SU-DHL-6 (cell line): ENCODE data around the gene RORC.

Experiments
- H2AFZ ChIP-seq: fragments of 200-600 bp; sonication (generic); 2 replicates; pipeline ENCODE4 v1.6.1; 2014; ENCODE audit warnings: low read depth, mild to moderate bottlenecking, moderate library complexity, mixed read lengths, antibody characterized with exemption, low read length; ENCODE audit not compliant: severe bottlenecking
- H3F3A ChIP-seq: fragments of 200-600 bp; shearing (Covaris generic); 2 replicates; pipeline ENCODE4 v1.6.0; 2016; ENCODE audit warnings: antibody characterized with exemption, mild to moderate bottlenecking; ENCODE audit not compliant: insufficient read depth
- H3K27ac ChIP-seq: fragments of 200-600 bp; sonication (generic); 2 replicates; pipeline ENCODE4 v1.5.1; 2016; ENCODE audit warnings: low read depth, mild to moderate bottlenecking, low read length, moderate library complexity, mixed read lengths
- H3K27me3 ChIP-seq: fragments of 200-600 bp; sonication (generic), shearing (Covaris generic); 2 replicates; pipeline ENCODE4 v1.6.0; 2014; ENCODE audit warnings: mild to moderate bottlenecking, low read length
- H3K36me3 ChIP-seq: fragments of 200-600 bp; sonication (generic); 2 replicates; pipeline ENCODE4 v1.6.1; 2014; ENCODE audit warnings: mild to moderate bottlenecking, low read length, mixed read lengths
- H3K4me2 ChIP-seq: fragments of 300-600, 200-600 bp; shearing (Covaris generic), sonication (generic); 2 replicates; pipeline ENCODE4 v1.6.0; 2014; ENCODE audit warnings: low read length, low read depth, mild to moderate bottlenecking; ENCODE audit not compliant: poor library complexity, severe bottlenecking
- H3K4me3 ChIP-seq: fragments of 200-600 bp; sonication (generic); 2 replicates; pipeline ENCODE4 v1.5.1; 2014; ENCODE audit warnings: antibody characterized with exemption, low read length, mild to moderate bottlenecking, mixed read lengths; ENCODE audit not compliant: insufficient read depth, poor library complexity, severe bottlenecking
- H3K79me2 ChIP-seq: fragments of 200-600 bp; sonication (generic); 2 replicates; pipeline ENCODE4 v1.6.1; 2014; ENCODE audit warnings: mild to moderate bottlenecking, low read length, moderate library complexity; ENCODE audit not compliant: insufficient read depth
- H3K9ac ChIP-seq: fragments of 200-600 bp; sonication (generic); 2 replicates; pipeline ENCODE4 v1.7.0; 2014; ENCODE audit warnings: mild to moderate bottlenecking, low read length
- H3K9me2 ChIP-seq: fragments of 200-600 bp; sonication (generic); replicated peaks from 2 replicates; pipeline ENCODE4 v1.6.1; 2014; ENCODE audit warnings: low read length; ENCODE audit not compliant: insufficient read depth
- H3K9me3 ChIP-seq: fragments of 200-600 bp; sonication (generic); 2 replicates; pipeline ENCODE4 v1.6.1; 2014; ENCODE audit warnings: low read length, mixed read lengths; ENCODE audit not compliant: insufficient read depth
- H4K20me1 ChIP-seq: fragments of 200-600 bp; sonication (generic); 2 replicates; pipeline ENCODE4 v1.6.1; 2014; ENCODE audit warnings: low read depth, mild to moderate bottlenecking, antibody characterized with exemption, low read length, moderate library complexity, mixed read lengths
- EZH2phosphoT487 ChIP-seq: fragments of 200-600 bp; sonication (generic), shearing (Covaris generic); conservative IDR thresholded peaks from 2 replicates; pipeline ENCODE4 v1.6.1; 2018; ENCODE audit warnings: mild to moderate bottlenecking, antibody characterized with exemption, low read length, moderate library complexity, mixed read lengths
- TF ChIP-seq, protein P1 (sequence below): fragments of 200-600 bp; sonication (generic); IDR thresholded peaks from one replicate; pipeline ENCODE4 v1.5.1; 2017; ENCODE audit warnings: antibody characterized with exemption, mild to moderate bottlenecking, low read length, moderate library complexity; ENCODE audit not compliant: insufficient read depth, poor library complexity, severe bottlenecking

The RORC gene

DNA sequence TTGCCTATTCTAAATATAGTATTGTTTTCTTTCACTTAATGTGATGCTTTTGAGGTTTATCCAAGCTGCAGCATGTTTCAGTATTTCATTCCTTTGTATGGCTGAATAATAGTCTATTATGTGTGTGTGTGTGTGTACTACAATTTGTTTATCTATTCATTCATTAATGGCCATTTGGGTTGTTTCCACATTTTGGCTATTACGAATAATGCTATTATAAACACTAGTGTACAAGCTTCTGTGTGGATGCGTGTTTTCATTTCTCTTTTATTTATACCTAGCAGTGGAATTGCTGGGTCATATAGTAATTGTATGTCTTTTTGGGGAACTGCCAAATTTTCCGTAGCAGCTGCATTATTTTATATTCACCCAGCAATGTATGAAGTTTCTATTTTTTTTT lies 36.9 kb upstream of the RORC start:
- Histone ChIP-seq H3K4me3 (no peak overlapping the region), H2AFZ (no peak overlapping the region), H3K27me3 (no peaks in the 10 kb centered on the region), H3K9ac (no peak overlapping the region), H4K20me1 (no peaks in the 10 kb centered on the region), H3K27ac (no peak overlapping the region), H3K4me2 (no peak overlapping the region), H3K36me3 (no peaks in the 10 kb centered on the region), H3F3A (no peaks in the 10 kb centered on the region), H3K9me3 (no peaks in the 10 kb centered on the region), H3K79me2 (no peaks in the 10 kb centered on the region), H3K9me2 (no peaks in the 10 kb centered on the region)
- TF ChIP-seq, protein P1, sequence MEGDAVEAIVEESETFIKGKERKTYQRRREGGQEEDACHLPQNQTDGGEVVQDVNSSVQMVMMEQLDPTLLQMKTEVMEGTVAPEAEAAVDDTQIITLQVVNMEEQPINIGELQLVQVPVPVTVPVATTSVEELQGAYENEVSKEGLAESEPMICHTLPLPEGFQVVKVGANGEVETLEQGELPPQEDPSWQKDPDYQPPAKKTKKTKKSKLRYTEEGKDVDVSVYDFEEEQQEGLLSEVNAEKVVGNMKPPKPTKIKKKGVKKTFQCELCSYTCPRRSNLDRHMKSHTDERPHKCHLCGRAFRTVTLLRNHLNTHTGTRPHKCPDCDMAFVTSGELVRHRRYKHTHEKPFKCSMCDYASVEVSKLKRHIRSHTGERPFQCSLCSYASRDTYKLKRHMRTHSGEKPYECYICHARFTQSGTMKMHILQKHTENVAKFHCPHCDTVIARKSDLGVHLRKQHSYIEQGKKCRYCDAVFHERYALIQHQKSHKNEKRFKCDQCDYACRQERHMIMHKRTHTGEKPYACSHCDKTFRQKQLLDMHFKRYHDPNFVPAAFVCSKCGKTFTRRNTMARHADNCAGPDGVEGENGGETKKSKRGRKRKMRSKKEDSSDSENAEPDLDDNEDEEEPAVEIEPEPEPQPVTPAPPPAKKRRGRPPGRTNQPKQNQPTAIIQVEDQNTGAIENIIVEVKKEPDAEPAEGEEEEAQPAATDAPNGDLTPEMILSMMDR, result no peak

DNA sequence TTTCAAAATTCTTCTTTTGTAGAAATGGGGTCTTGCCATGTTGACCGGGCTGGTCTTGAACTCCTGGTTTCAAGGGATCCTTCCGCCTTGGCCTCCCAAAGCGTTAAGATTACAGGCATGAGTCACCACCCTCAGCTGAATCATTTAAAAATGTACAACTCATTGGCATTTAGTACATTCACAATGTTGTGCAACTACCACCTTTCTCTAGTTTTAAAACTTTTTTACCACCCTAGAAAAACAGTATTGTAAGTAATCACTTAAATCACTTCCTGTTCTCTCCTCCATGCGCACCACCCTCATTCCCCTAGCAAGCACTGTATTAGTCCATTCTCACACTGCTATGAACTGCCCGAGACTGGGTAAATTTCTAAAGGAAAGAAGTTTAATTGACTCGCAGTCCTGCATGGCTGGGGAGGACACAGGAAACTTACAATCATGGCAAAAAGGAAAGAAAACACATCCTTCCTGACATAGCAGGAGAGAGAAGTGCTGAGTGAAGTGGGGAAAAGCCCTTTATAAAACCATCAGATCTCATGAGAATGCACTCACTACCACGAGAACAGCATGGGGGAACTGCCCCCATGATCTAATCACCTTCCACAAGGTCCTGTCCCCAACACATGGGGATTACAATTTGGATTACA lies 36.3 kb upstream of the RORC start:
- Histone ChIP-seq H3K9ac (no peak overlapping the region), H3K9me3 (no peaks in the 10 kb centered on the region), H3K27me3 (no peaks in the 10 kb centered on the region), H3K9me2 (no peaks in the 10 kb centered on the region), H3K36me3 (no peaks in the 10 kb centered on the region), H3F3A (no peaks in the 10 kb centered on the region), H3K4me2 (no peak overlapping the region), H3K4me3 (no peak overlapping the region), H3K79me2 (no peaks in the 10 kb centered on the region), H2AFZ (no peak overlapping the region), H4K20me1 (no peaks in the 10 kb centered on the region), H3K27ac (no peak overlapping the region)
- TF ChIP-seq, protein P1, result no peak
- TF ChIP-seq EZH2phosphoT487, result no peak

DNA sequence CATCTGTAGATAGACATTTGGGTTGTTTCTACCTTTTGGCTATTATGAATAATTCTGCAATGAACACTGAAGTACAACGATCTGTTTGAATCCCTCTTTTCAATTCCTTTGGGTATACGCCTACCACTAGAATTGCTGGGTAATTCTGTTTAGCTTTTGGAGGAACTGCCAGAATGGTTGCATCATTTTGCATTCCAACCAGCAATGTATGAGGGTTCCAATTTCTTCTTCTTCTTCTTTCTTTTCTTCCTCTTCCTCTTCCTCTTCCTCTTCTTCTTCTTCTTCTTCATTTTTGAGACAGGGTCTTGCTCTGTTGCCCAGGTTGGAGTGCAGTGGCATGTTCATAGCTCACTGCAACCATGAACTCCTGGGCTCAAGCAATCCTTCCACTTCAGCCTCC lies 35.7 kb upstream of the RORC start:
- Histone ChIP-seq H2AFZ (no peak overlapping the region), H3K4me2 (no peak overlapping the region), H3K27me3 (no peaks in the 10 kb centered on the region), H3K36me3 (no peaks in the 10 kb centered on the region), H3K79me2 (no peaks in the 10 kb centered on the region), H3K9me3 (no peaks in the 10 kb centered on the region), H4K20me1 (no peaks in the 10 kb centered on the region), H3K4me3 (no peak overlapping the region), H3F3A (no peaks in the 10 kb centered on the region), H3K9ac (no peak overlapping the region), H3K27ac (no peak overlapping the region), H3K9me2 (no peaks in the 10 kb centered on the region)
- TF ChIP-seq EZH2phosphoT487, result no peak
- TF ChIP-seq, protein P1, result no peak

DNA sequence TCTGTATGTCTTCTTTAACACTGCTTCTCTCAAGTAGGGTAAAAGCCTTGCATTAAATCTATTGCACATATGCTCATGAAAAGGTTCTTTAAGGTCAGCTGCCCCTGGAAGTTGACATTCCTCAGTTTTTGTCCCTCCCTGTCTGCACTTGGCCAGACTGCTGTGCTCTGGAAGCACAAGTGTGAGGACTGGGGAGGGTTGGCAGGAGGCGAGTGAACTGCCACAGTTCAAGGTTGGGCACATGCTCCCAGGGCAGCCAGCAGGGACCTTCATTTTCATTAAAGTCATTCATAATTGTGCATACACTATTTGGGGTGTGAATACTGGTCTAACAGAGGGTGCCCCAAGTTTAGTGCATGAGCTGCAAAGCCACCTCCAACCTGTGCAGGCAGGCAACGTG lies 32.8 kb upstream of the RORC start:
- H3K9ac ChIP-seq, result no peak overlapping the region
- H3F3A ChIP-seq, result no peaks in the 10 kb centered on the region
- H4K20me1 ChIP-seq, result no peaks in the 10 kb centered on the region
- no peaks in the 10 kb centered on the region for H3K9me3 ChIP-seq
- H3K27ac ChIP-seq, result no peak overlapping the region
- no peak overlapping the region for H3K4me2 ChIP-seq
- no peaks in the 10 kb centered on the region for H3K36me3 ChIP-seq
- no peaks in the 10 kb centered on the region for H3K27me3 ChIP-seq
- H2AFZ ChIP-seq, result no peak overlapping the region
- H3K4me3 ChIP-seq, result no peak overlapping the region
- H3K9me2 ChIP-seq, result no peaks in the 10 kb centered on the region
- H3K79me2 ChIP-seq, result no peaks in the 10 kb centered on the region
- TF ChIP-seq, protein P1, result no peak
- no peak for TF ChIP-seq EZH2phosphoT487
